AG04450 (cell line): ENCODE measurements around the gene ZMAT3. TPM values are rescaled to one million over a fixed set of nuclear protein-coding genes. Genes with fewer than 3 reads are reported as not detected.

ENCODE experiments used
- CTCF ChIA-PET: fragments of 300-600, 350-600 bp; formaldehyde crosslinking; extraction: SDS; loops from one replicate; lab custom pipeline; 2022; ENCODE audit warnings: antibody characterized with exemption, inconsistent platforms; lab: Charles Lee
- POLR2A ChIA-PET: fragments of 350-600 bp; formaldehyde crosslinking; extraction: SDS; loops from one replicate; lab custom pipeline; 2021; ENCODE audit warnings: antibody characterized with exemption, inconsistent platforms; lab: Yijun Ruan, JAX
- DNase-seq: peaks from one replicate; pipeline ENCODE4 v3.0.0-alpha.2; 2011; ENCODE audit warnings: low read depth, low spot score
- H3K27ac ChIP-seq: one replicate; pipeline ENCODE4 v1.5.1; 2012; ENCODE audit warnings: low read depth, low read length, control low read depth
- H3K27me3 ChIP-seq: one replicate; pipeline ENCODE4 v1.6.0; 2012; ENCODE audit warnings: low read length; ENCODE audit not compliant: control insufficient read depth, insufficient read depth
- H3K4me3 ChIP-seq: 2 replicates; pipeline ENCODE4 v1.5.1; 2011; ENCODE audit warnings: mild to moderate bottlenecking, low read depth, low read length, control low read depth
- H3K9me3 ChIP-seq: 2 replicates; pipeline ENCODE4 v1.5.1; 2012; ENCODE audit warnings: low read length; ENCODE audit not compliant: control insufficient read depth, insufficient read depth
- CTCF ChIP-seq: IDR thresholded peaks from 2 replicates; pipeline ENCODE4 v1.5.1; 2011; ENCODE audit warnings: low read depth, low read length, control low read depth, inconsistent platforms
- polyA plus RNA-seq: library from polyadenylated mRNA; depleted of rRNA; stranded (reverse); fragments of >200 nt; gene quantifications from 2 replicates; pipeline ENCODE4 v1.2.3, GENCODE V29; 2011

The ZMAT3 gene
- polyA plus RNA-seq, 1 experiment, result 51.9 TPM

- H3K27ac ChIP-seq, result no peak overlapping the region
- ChIA-PET CTCF (interaction anchor here (1.0 to 6.0 kb wide), 8 partner anchors 10 to 297 kb away, joined by 3 to 43 read pairs (median 4); partner anchors contain the start of gene ZMAT3), POLR2A (interaction anchor here (0.9 to 1.0 kb wide), 2 partner anchors 44 to 81 kb away, joined by 3 to 4 read pairs; partner anchors contain the start of gene ZMAT3)
- H3K27me3 ChIP-seq, result no peaks in the 10 kb centered on the region
- 0 out of 2 replicates have a peak, but pooled peaks have one; percentile 5 for TF ChIP-seq CTCF
- peaks cover 6% of the 10 kb centered on the region; the same call in 1 of the 2 replicates for H3K9me3 ChIP-seq
- H3K4me3 ChIP-seq, result no peak overlapping the region
- DNase-seq, result no peak
These were observed 44.2 kb downstream of the ZMAT3 start for GRCh38 chr3:179027326-179027900.

- CTCF ChIA-PET, result interaction anchor here (0.6 to 6.0 kb wide), 4 partner anchors 11 to 295 kb away, joined by 3 to 43 read pairs (median 18); partner anchors contain the start of gene ZMAT3
- no peak for DNase-seq
- no peak overlapping the region for H3K27ac ChIP-seq
- H3K4me3 ChIP-seq, result no peak overlapping the region
- no peaks in the 10 kb centered on the region for H3K27me3 ChIP-seq
- H3K9me3 ChIP-seq, result no peaks in the 10 kb centered on the region
- POLR2A ChIA-PET, result no interaction called here
- TF ChIP-seq CTCF, result no peak
These were observed 45.0 kb downstream of the ZMAT3 start for GRCh38 chr3:179026636-179027035.

GRCh38 chr3:179021119-179021903 is 50.3 kb downstream of the ZMAT3 start:
- no peak overlapping the region for H3K27ac ChIP-seq
- DNase-seq, result no peak
- ChIA-PET POLR2A (no interaction called here), CTCF (interaction anchor here (0.9 to 4.3 kb wide), 2 partner anchors 294 to 300 kb away, joined by 3 to 30 read pairs; no protein-coding TSS in a partner anchor)
- no peak overlapping the region for H3K4me3 ChIP-seq
- H3K27me3 ChIP-seq, result no peaks in the 10 kb centered on the region
- TF ChIP-seq CTCF, result no peak
- H3K9me3 ChIP-seq, result no peaks in the 10 kb centered on the region

DNA sequence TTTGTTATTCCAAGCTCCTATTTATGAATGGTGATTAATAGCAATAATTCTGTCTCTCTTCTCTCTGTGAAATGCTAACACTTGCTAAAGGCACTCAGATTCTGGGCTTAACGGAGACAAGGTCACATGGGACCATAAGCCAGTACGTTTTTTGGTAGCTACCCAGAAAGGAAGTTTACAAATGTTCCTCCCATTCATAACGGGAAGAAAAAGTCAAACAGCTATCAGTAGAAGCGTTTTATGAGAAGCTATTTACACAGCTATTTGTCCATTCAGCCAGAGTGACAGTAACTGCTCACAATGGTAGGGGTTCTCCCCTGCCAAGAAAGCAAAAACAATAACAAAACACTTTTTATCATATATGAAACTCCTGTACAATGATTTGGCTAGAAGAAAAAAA is 51.5 kb downstream of the ZMAT3 start:
- Histone ChIP-seq H3K27me3 (no peaks in the 10 kb centered on the region), H3K4me3 (no peak overlapping the region), H3K27ac (no peak overlapping the region), H3K9me3 (no peaks in the 10 kb centered on the region)
- no peak for DNase-seq
- TF ChIP-seq CTCF, result no peak
- ChIA-PET POLR2A (no interaction called here), CTCF (interaction anchor here (0.8 to 4.3 kb wide), 4 partner anchors 85 to 303 kb away, joined by 3 to 30 read pairs (median 12); partner anchors contain the start of gene ZNF639)
